Thymus (tissue), 11 donors: Measurements from ENCODE around the gene PLXNA4. TPM values are rescaled to one million over a fixed set of nuclear protein-coding genes. Genes with fewer than 3 reads are reported as not detected.

Source experiments
- DNase-seq, 9 donors: peaks; one replicate each; pipeline ENCODE4 v3.0.0-alpha.2; 2013; ENCODE audit warnings: low spot score in 9 of 9, low read depth in 6 of 9, missing footprints in 1 of 9
- H3K27ac ChIP-seq, 2 donors: one replicate each; pipeline ENCODE4 v1.5.1; 2013; ENCODE audit warnings: control low read depth in 1 of 2, low read depth in 1 of 2, low read length in 1 of 2, mild to moderate bottlenecking in 1 of 2, moderate library complexity in 1 of 2
- H3K27me3 ChIP-seq, 2 donors: one replicate each; pipeline ENCODE4 v1.5.1; 2013; ENCODE audit warnings: low read length in 1 of 2; ENCODE audit not compliant: control insufficient read depth in 2 of 2, insufficient read depth in 1 of 2
- H3K36me3 ChIP-seq, 2 donors: one replicate each; pipeline ENCODE4 v1.5.1; 2013; ENCODE audit warnings: low read length in 1 of 2, mild to moderate bottlenecking in 1 of 2, moderate library complexity in 1 of 2; ENCODE audit not compliant: control insufficient read depth in 2 of 2, insufficient read depth in 2 of 2
- H3K4me1 ChIP-seq, 2 donors: one replicate each; pipeline ENCODE4 v1.5.1; 2013; ENCODE audit warnings: low read length in 2 of 2; ENCODE audit not compliant: control insufficient read depth in 2 of 2, insufficient read depth in 2 of 2
- H3K4me3 ChIP-seq, 2 donors: one replicate each; pipeline ENCODE4 v1.5.1; 2013; ENCODE audit warnings: low read length in 2 of 2, control low read depth in 1 of 2, mild to moderate bottlenecking in 1 of 2
- H3K9me3 ChIP-seq, 2 donors: one replicate each; pipeline ENCODE4 v1.5.1; 2013; ENCODE audit warnings: low read length in 1 of 2, mild to moderate bottlenecking in 1 of 2; ENCODE audit not compliant: control insufficient read depth in 2 of 2, insufficient read depth in 1 of 2
- WGBS: extraction: QIAGEN DNeasy Blood & Tissue Kit; methylation state at CpG from one replicate; pipeline ENCODE4 v1.1.7; 2013; 5-methylcytosine and 5-hydroxymethylcytosine counted together
- polyA plus RNA-seq: library from polyadenylated mRNA; stranded (reverse); fragments of 200-250 nt; gene quantifications from one replicate; pipeline ENCODE4 v1.2.3, GENCODE V29; 2013
- total RNA-seq: library from RNA; stranded (reverse); fragments of 120-200 nt; gene quantifications from one replicate; pipeline ENCODE4 v1.2.4, GENCODE V29; 2013
- donor health status: healthy.

Gene PLXNA4
- total and polyA plus RNA-seq, 2 donors, result 0.21 to 0.66 TPM

- H3K4me1 ChIP-seq, result peaks cover 0 to 3% of the 10 kb centered on the region in 2 donors
- H3K9me3 ChIP-seq, result no peaks in the 10 kb centered on the region
- no peak overlapping the region for H3K4me3 ChIP-seq
- no peak overlapping the region for H3K27ac ChIP-seq
- 40% methylated on average over 2 of the region's 2 CpGs for WGBS
- DNase-seq, result peak in 1 of 9 donors; percentile 38
- H3K36me3 ChIP-seq, result no peaks in the 10 kb centered on the region
- H3K27me3 ChIP-seq, result no peaks in the 10 kb centered on the region
These were observed 115.2 kb downstream of the PLXNA4 start for GRCh38 chr7:132461032-132461592.

GRCh38 chr7:132458729-132459128 lies 117.5 kb downstream of the PLXNA4 start:
- H3K27ac ChIP-seq, result no peak overlapping the region
- 96% methylated on average over 10 of the region's 10 CpGs for WGBS
- no peak for DNase-seq

GRCh38 chr7:132457658-132458057 lies 118.6 kb downstream of the PLXNA4 start:
- no peaks in the 10 kb centered on the region for H3K36me3 ChIP-seq
- H3K9me3 ChIP-seq, result peaks cover 0 to 3% of the 10 kb centered on the region in 2 donors
- no peak overlapping the region for H3K4me3 ChIP-seq
- H3K4me1 ChIP-seq, result peaks cover 0 to 10% of the 10 kb centered on the region in 2 donors
- WGBS, result 74% methylated on average over 3 of the region's 3 CpGs
- H3K27ac ChIP-seq, result no peak overlapping the region
- no peak for DNase-seq
- no peaks in the 10 kb centered on the region for H3K27me3 ChIP-seq

More at GRCh38 chr7:132458729-132459128, 117.5 kb downstream of the PLXNA4 start:
- Histone ChIP-seq H3K36me3 (no peaks in the 10 kb centered on the region), H3K27me3 (no peaks in the 10 kb centered on the region), H3K4me3 (no peak overlapping the region), H3K4me1 (peaks cover 0 to 9% of the 10 kb centered on the region in 2 donors), H3K9me3 (peaks cover 0 to 3% of the 10 kb centered on the region in 2 donors)

GRCh38 chr7:132456418-132456817 lies 119.9 kb downstream of the PLXNA4 start:
- peaks cover 0 to 3% of the 10 kb centered on the region in 2 donors for H3K9me3 ChIP-seq
- DNase-seq, result no peak
- 91% methylated on average over 7 of the region's 7 CpGs for WGBS
- no peak overlapping the region for H3K27ac ChIP-seq
- H3K4me3 ChIP-seq, result no peak overlapping the region
- no peaks in the 10 kb centered on the region for H3K27me3 ChIP-seq
- H3K36me3 ChIP-seq, result no peaks in the 10 kb centered on the region
- peaks cover 0 to 10% of the 10 kb centered on the region in 2 donors for H3K4me1 ChIP-seq

- DNase-seq, result no peak
- peaks cover 0 to 3% of the 10 kb centered on the region in 2 donors for H3K9me3 ChIP-seq
- no peak overlapping the region for H3K4me3 ChIP-seq
- H3K27ac ChIP-seq, result no peak overlapping the region
- H3K4me1 ChIP-seq, result peaks cover 0 to 7% of the 10 kb centered on the region in 2 donors
- H3K36me3 ChIP-seq, result no peaks in the 10 kb centered on the region
- H3K27me3 ChIP-seq, result no peaks in the 10 kb centered on the region
- 41% methylated on average over 9 of the region's 9 CpGs for WGBS
These were observed 120.9 kb downstream of the PLXNA4 start for GRCh38 chr7:132455378-132455777.

GRCh38 chr7:132453826-132454225 lies 122.4 kb downstream of the PLXNA4 start:
- H3K4me3 ChIP-seq, result no peak overlapping the region
- WGBS, result 99% methylated on average over 3 of the region's 3 CpGs
- no peak for DNase-seq
- no peak overlapping the region for H3K27ac ChIP-seq
- peaks cover 0 to 7% of the 10 kb centered on the region in 2 donors for H3K4me1 ChIP-seq
- H3K36me3 ChIP-seq, result no peaks in the 10 kb centered on the region
- H3K27me3 ChIP-seq, result no peaks in the 10 kb centered on the region
- H3K9me3 ChIP-seq, result peaks cover 0 to 3% of the 10 kb centered on the region in 2 donors

GRCh38 chr7:132451161-132451560 lies 125.1 kb downstream of the PLXNA4 start:
- Histone ChIP-seq H3K36me3 (no peaks in the 10 kb centered on the region), H3K27ac (no peak overlapping the region)

GRCh38 chr7:132450696-132451095 lies 125.6 kb downstream of the PLXNA4 start:
- H3K27me3 ChIP-seq, result no peaks in the 10 kb centered on the region
- WGBS, result 100% methylated on average over 1 of the region's 1 CpG

More at GRCh38 chr7:132451161-132451560, 125.1 kb downstream of the PLXNA4 start:
- H3K4me3 ChIP-seq, result no peak overlapping the region
- no peaks in the 10 kb centered on the region for H3K27me3 ChIP-seq
- H3K9me3 ChIP-seq, result peaks cover 0 to 3% of the 10 kb centered on the region in 2 donors
- H3K4me1 ChIP-seq, result peaks cover 0 to 7% of the 10 kb centered on the region in 2 donors
- 86% methylated on average over 6 of the region's 6 CpGs for WGBS
- DNase-seq, result no peak

GRCh38 chr7:132450188-132450587 lies 126.1 kb downstream of the PLXNA4 start:
- Histone ChIP-seq H3K27me3 (no peaks in the 10 kb centered on the region), H3K36me3 (no peaks in the 10 kb centered on the region), H3K4me3 (no peak overlapping the region), H3K9me3 (no peaks in the 10 kb centered on the region), H3K27ac (no peak overlapping the region), H3K4me1 (peaks cover 0 to 7% of the 10 kb centered on the region in 2 donors)
- no peak for DNase-seq
- 95% methylated on average over 4 of the region's 4 CpGs for WGBS

More at GRCh38 chr7:132450696-132451095, 125.6 kb downstream of the PLXNA4 start:
- no peak overlapping the region for H3K4me3 ChIP-seq
- DNase-seq, result no peak
- peaks cover 0 to 7% of the 10 kb centered on the region in 2 donors for H3K4me1 ChIP-seq
- peaks cover 0 to 3% of the 10 kb centered on the region in 2 donors for H3K9me3 ChIP-seq
- H3K36me3 ChIP-seq, result no peaks in the 10 kb centered on the region
- H3K27ac ChIP-seq, result no peak overlapping the region
